ENCODE data around the gene CFAP97. TPM values are rescaled to one million over a fixed set of nuclear protein-coding genes. Genes with fewer than 3 reads are reported as not detected.
A peak's percentile ranks its signal among the peaks of the same experiment; 100 is the strongest.

Gene CFAP97
- total and polyA plus RNA-seq, 2 donors (not counting 1 experiment from before 2014, with no cell fraction given): 39.3 to 50.8 TPM

DNA sequence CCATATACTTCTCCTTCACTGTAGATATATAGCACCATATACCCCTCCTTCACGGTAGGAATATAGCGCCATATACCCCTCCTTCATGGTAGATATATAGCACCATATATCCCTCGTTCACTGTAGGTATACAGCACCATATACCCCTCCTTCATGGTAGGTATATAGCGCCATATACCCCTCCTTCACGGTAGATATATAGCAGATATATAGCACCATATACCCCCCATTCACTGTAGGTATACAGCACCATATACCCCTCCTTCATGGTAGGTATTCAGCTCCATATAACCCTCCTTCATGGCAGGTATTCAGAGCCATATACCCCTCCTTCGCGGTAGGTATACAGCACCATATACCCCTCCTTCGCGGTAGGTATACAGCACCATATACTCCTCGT, 18.1 kb upstream of the CFAP97 start:
- Histone ChIP-seq H3K27me3 (ENCODE audit: control insufficient read depth, insufficient read depth, low read length) (no peaks in the 10 kb centered on the region), H3K9me3 (ENCODE audit: control insufficient read depth, insufficient read depth, low read depth, low read length) (no peaks in the 10 kb centered on the region), H3K36me3 (ENCODE audit: control insufficient read depth, insufficient read depth, low read length) (no peaks in the 10 kb centered on the region), H3K79me2 (ENCODE audit: control insufficient read depth, insufficient read depth, low read length) (peaks cover 24% of the 10 kb centered on the region), H4K20me1 (ENCODE audit: control insufficient read depth, extremely low read depth, insufficient read depth, low read length) (no peaks in the 10 kb centered on the region), H3K27ac (ENCODE audit: insufficient read depth, low read length) (no peak overlapping the region), H3K9ac (ENCODE audit: insufficient read depth, low read length) (no peak overlapping the region), H3K4me2 (ENCODE audit: extremely low read depth, insufficient read depth, low read length) (no peak overlapping the region), H2AFZ (ENCODE audit: low read length) (no peak overlapping the region), H3K4me3 (replicated peaks in 1 of 4; ENCODE audit: control extremely low read depth in 1 of 4, insufficient read depth in 1 of 4, low read depth in 3 of 4, low read length in 4 of 4) (no peak overlapping the region), H3K4me1 (ENCODE audit: control insufficient read depth, extremely low read depth, insufficient read depth, low read length) (peaks cover 10% of the 10 kb centered on the region)
- TF ChIP-seq EZH2 (IDR thresholded peaks at IDR 0.05; ENCODE audit: low read length, missing control alignments): no peak
- TF ChIP-seq, protein P1, sequence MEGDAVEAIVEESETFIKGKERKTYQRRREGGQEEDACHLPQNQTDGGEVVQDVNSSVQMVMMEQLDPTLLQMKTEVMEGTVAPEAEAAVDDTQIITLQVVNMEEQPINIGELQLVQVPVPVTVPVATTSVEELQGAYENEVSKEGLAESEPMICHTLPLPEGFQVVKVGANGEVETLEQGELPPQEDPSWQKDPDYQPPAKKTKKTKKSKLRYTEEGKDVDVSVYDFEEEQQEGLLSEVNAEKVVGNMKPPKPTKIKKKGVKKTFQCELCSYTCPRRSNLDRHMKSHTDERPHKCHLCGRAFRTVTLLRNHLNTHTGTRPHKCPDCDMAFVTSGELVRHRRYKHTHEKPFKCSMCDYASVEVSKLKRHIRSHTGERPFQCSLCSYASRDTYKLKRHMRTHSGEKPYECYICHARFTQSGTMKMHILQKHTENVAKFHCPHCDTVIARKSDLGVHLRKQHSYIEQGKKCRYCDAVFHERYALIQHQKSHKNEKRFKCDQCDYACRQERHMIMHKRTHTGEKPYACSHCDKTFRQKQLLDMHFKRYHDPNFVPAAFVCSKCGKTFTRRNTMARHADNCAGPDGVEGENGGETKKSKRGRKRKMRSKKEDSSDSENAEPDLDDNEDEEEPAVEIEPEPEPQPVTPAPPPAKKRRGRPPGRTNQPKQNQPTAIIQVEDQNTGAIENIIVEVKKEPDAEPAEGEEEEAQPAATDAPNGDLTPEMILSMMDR (conservative IDR thresholded peaks at IDR 0.05 in 1 of 2, IDR thresholded peaks at IDR 0.05 in 1 of 2; ENCODE audit: low read depth in 1 of 2, low read length in 2 of 2): no peak
- no peak for DNase-seq (ENCODE audit: low read depth in 2 of 2)

DNA sequence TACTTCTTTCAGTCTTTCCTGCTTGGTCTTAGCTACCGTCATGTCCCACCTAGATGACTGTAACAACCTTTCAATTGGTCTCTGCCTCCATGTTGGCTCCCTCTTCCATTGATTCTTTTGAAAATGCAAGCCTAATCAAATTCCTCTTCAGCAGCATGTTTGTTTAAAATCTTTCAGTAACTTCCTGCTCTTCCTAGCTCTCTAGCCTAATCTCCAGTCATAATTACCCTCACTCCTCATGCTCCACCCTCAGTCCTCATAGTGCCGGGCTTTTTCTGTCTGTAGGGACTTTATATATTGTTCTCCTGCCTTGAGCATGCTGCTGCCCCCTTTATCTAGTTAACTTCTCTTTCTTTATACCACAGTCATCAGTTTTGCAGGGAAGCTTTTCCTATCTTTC, 17.7 kb upstream of the CFAP97 start:
- H2AFZ ChIP-seq (ENCODE audit: low read length): no peak overlapping the region
- H3K9me3 ChIP-seq (ENCODE audit: control insufficient read depth, insufficient read depth, low read depth, low read length): no peaks in the 10 kb centered on the region
- H3K79me2 ChIP-seq (ENCODE audit: control insufficient read depth, insufficient read depth, low read length): peaks cover 27% of the 10 kb centered on the region
- no peaks in the 10 kb centered on the region for H3K36me3 ChIP-seq (ENCODE audit: control insufficient read depth, insufficient read depth, low read length)
- H3K4me3 ChIP-seq (replicated peaks in 1 of 4; ENCODE audit: control extremely low read depth in 1 of 4, insufficient read depth in 1 of 4, low read depth in 3 of 4, low read length in 4 of 4): no peak overlapping the region
- no peaks in the 10 kb centered on the region for H4K20me1 ChIP-seq (ENCODE audit: control insufficient read depth, extremely low read depth, insufficient read depth, low read length)
- TF ChIP-seq EZH2 (IDR thresholded peaks at IDR 0.05; ENCODE audit: low read length, missing control alignments): no peak
- TF ChIP-seq, protein P1 (conservative IDR thresholded peaks at IDR 0.05 in 1 of 2, IDR thresholded peaks at IDR 0.05 in 1 of 2; ENCODE audit: low read depth in 1 of 2, low read length in 2 of 2): no peak
- H3K4me2 ChIP-seq (ENCODE audit: extremely low read depth, insufficient read depth, low read length): peak overlapping the region; percentile 23
- peaks cover 10% of the 10 kb centered on the region for H3K4me1 ChIP-seq (ENCODE audit: control insufficient read depth, extremely low read depth, insufficient read depth, low read length)
- no peak for DNase-seq (ENCODE audit: low read depth in 2 of 2)
- H3K9ac ChIP-seq (ENCODE audit: insufficient read depth, low read length): no peak overlapping the region
- no peaks in the 10 kb centered on the region for H3K27me3 ChIP-seq (ENCODE audit: control insufficient read depth, insufficient read depth, low read length)
- no peak overlapping the region for H3K27ac ChIP-seq (ENCODE audit: insufficient read depth, low read length)

DNA sequence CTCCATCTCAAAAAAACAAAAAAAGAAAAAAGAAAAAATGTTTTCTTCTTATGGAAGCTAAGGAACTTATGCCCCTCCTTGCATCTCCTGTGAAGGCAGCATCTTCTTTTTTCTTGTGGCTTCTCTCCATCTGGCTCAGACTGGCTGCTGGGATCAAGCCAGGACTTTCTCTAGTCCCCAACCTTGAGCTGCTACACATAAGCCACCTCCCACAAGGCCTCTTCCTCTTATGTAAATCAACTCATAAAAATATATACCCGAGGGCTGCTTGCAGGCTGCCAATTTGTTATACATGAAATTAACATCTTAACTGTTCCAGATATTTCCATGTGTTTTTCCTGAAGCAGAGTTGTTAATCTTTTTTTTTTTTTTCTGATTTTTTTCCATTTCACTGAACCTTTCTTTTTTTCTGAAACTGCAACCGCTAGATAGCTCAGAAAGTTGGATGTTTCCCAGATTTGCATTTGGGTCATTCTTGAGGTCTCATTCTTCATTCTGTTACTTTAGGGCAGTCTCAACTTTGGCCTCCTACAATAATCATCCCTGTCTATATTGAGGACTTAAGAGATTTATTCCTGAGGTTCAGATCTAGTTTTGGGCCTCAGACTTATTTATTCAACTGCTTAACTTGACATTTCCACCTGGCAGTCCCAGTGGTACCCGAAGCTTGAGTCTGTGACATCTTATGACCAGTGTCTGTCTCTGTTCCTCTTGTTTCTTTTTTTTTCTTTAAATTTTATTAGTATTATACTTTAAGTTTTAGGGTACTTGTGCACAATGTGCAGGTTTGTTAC, 15.9 kb upstream of the CFAP97 start:
- no peaks in the 10 kb centered on the region for H3K9me3 ChIP-seq (ENCODE audit: control insufficient read depth, insufficient read depth, low read depth, low read length)
- no peaks in the 10 kb centered on the region for H3K27me3 ChIP-seq (ENCODE audit: control insufficient read depth, insufficient read depth, low read length)
- no peak overlapping the region for H3K9ac ChIP-seq (ENCODE audit: insufficient read depth, low read length)
- no peak overlapping the region for H3K27ac ChIP-seq (ENCODE audit: insufficient read depth, low read length)
- peak; percentile 73 to 84 for DNase-seq (ENCODE audit: low read depth in 2 of 2)
- H2AFZ ChIP-seq (ENCODE audit: low read length): no peak overlapping the region
- H3K79me2 ChIP-seq (ENCODE audit: control insufficient read depth, insufficient read depth, low read length): peaks cover 23% of the 10 kb centered on the region
- TF ChIP-seq, protein P1 (conservative IDR thresholded peaks at IDR 0.05 in 1 of 2, IDR thresholded peaks at IDR 0.05 in 1 of 2; ENCODE audit: low read depth in 1 of 2, low read length in 2 of 2): no peak
- no peak for TF ChIP-seq EZH2 (IDR thresholded peaks at IDR 0.05; ENCODE audit: low read length, missing control alignments)
- peaks cover 10% of the 10 kb centered on the region for H3K4me1 ChIP-seq (ENCODE audit: control insufficient read depth, extremely low read depth, insufficient read depth, low read length)
- H3K4me2 ChIP-seq (ENCODE audit: extremely low read depth, insufficient read depth, low read length): peak overlapping the region; percentile 42
- no peaks in the 10 kb centered on the region for H3K36me3 ChIP-seq (ENCODE audit: control insufficient read depth, insufficient read depth, low read length)
- H3K4me3 ChIP-seq (replicated peaks in 1 of 4; ENCODE audit: control extremely low read depth in 1 of 4, insufficient read depth in 1 of 4, low read depth in 3 of 4, low read length in 4 of 4): no peak overlapping the region
- H4K20me1 ChIP-seq (ENCODE audit: control insufficient read depth, extremely low read depth, insufficient read depth, low read length): no peaks in the 10 kb centered on the region

Measured in fibroblast of lung (primary cell).